H9 (cell line): ENCODE data around the gene GRM1. TPM values are rescaled to one million over a fixed set of nuclear protein-coding genes. Genes with fewer than 3 reads are reported as not detected.

Source experiments
- DNase-seq: peaks from one replicate; pipeline ENCODE4 v3.0.0-alpha.2; 2017
- H2AFZ ChIP-seq: one replicate; pipeline ENCODE4 v1.6.1; 2013; ENCODE audit warnings: mild to moderate bottlenecking, low read length, control low read depth, moderate library complexity
- H2AK5ac ChIP-seq: 2 replicates; pipeline ENCODE4 v1.6.1; 2013; ENCODE audit warnings: low read length, control low read depth, mixed read lengths; ENCODE audit not compliant: insufficient read length
- H2BK120ac ChIP-seq: one replicate; pipeline ENCODE4 v1.6.1; 2013; ENCODE audit warnings: low read depth, mild to moderate bottlenecking, low read length, control low read depth, inconsistent platforms; ENCODE audit not compliant: poor library complexity, severe bottlenecking
- H2BK12ac ChIP-seq: 2 replicates; pipeline ENCODE4 v1.6.1; 2013; ENCODE audit warnings: low read length, control low read depth, mixed read lengths, low read depth; ENCODE audit not compliant: insufficient read length
- H2BK15ac ChIP-seq: 2 replicates; pipeline ENCODE4 v1.6.1; 2013; ENCODE audit warnings: low read depth, low read length, control low read depth
- H2BK20ac ChIP-seq: one replicate; pipeline ENCODE4 v1.6.1; 2013; ENCODE audit warnings: low read depth, mild to moderate bottlenecking, low read length, control low read depth, inconsistent platforms; ENCODE audit not compliant: poor library complexity, severe bottlenecking
- H2BK5ac ChIP-seq: 2 replicates; pipeline ENCODE4 v1.6.1; 2013; ENCODE audit warnings: low read length, control low read depth, mixed read lengths; ENCODE audit not compliant: insufficient read length
- H3K14ac ChIP-seq: 2 replicates; pipeline ENCODE4 v1.6.1; 2013; ENCODE audit warnings: low read length, control low read depth; ENCODE audit not compliant: insufficient read depth
- H3K18ac ChIP-seq: 2 replicates; pipeline ENCODE4 v1.6.1; 2013; ENCODE audit warnings: low read depth, mild to moderate bottlenecking, mixed read lengths, low read length, control low read depth; ENCODE audit not compliant: insufficient read length
- H3K23ac ChIP-seq: 2 replicates; pipeline ENCODE4 v1.6.1; 2013; ENCODE audit warnings: low read length, control low read depth, mixed read lengths, low read depth; ENCODE audit not compliant: insufficient read length
- H3K23me2 ChIP-seq: 2 replicates; pipeline ENCODE4 v1.6.1; 2013; ENCODE audit warnings: low read depth, mild to moderate bottlenecking, mixed read lengths, low read length, control low read depth; ENCODE audit not compliant: insufficient read length, poor library complexity, severe bottlenecking
- H3K27ac ChIP-seq: 2 replicates; pipeline ENCODE4 v1.5.1; 2013; ENCODE audit warnings: low read length, control low read depth, mixed read lengths, low read depth; ENCODE audit not compliant: insufficient read length
- H3K27me3 ChIP-seq: 2 replicates; pipeline ENCODE4 v1.6.1; 2013; ENCODE audit warnings: low read length, control low read depth, inconsistent platforms; ENCODE audit not compliant: insufficient read depth
- H3K4ac ChIP-seq: 2 replicates; pipeline ENCODE4 v1.6.1; 2013; ENCODE audit warnings: low read depth, mild to moderate bottlenecking, control low read depth, inconsistent platforms, low read length, moderate library complexity
- H3K4me1 ChIP-seq: 2 replicates; pipeline ENCODE4 v1.6.1; 2013; ENCODE audit warnings: low read length, control low read depth, inconsistent platforms; ENCODE audit not compliant: insufficient read depth
- H3K4me2 ChIP-seq: 2 replicates; pipeline ENCODE4 v1.6.1; 2013; ENCODE audit warnings: low read length, control low read depth, mixed read lengths; ENCODE audit not compliant: insufficient read length, insufficient read depth
- H3K56ac ChIP-seq: 2 replicates; pipeline ENCODE4 v1.6.1; 2013; ENCODE audit warnings: low read depth, mild to moderate bottlenecking, mixed read lengths, low read length, control low read depth; ENCODE audit not compliant: insufficient read length
- H3K79me1 ChIP-seq: 2 replicates; pipeline ENCODE4 v1.6.1; 2013; ENCODE audit warnings: low read depth, mild to moderate bottlenecking, moderate library complexity, low read length, control low read depth, inconsistent platforms; ENCODE audit not compliant: insufficient read depth, poor library complexity, severe bottlenecking
- H3K79me2 ChIP-seq: 2 replicates; pipeline ENCODE4 v1.6.1; 2013; ENCODE audit warnings: low read length, control low read depth, inconsistent platforms; ENCODE audit not compliant: insufficient read depth
- H3K9ac ChIP-seq: 2 replicates; pipeline ENCODE4 v1.6.1; 2013; ENCODE audit warnings: low read length, control low read depth, mixed read lengths; ENCODE audit not compliant: insufficient read length; ENCODE audit errors: extremely low read depth
- H3K9me3 ChIP-seq: one replicate; pipeline ENCODE4 v1.6.1; 2013; ENCODE audit warnings: low read depth, low read length, inconsistent platforms; ENCODE audit not compliant: control insufficient read depth
- H3T11ph ChIP-seq: one replicate; pipeline ENCODE4 v1.6.1; 2013; ENCODE audit warnings: mild to moderate bottlenecking, low read length, control low read depth, inconsistent platforms
- H4K20me1 ChIP-seq: one replicate; pipeline ENCODE4 v1.6.1; 2013; ENCODE audit not compliant: control insufficient read depth, insufficient read length, insufficient read depth
- H4K5ac ChIP-seq: 2 replicates; pipeline ENCODE4 v1.6.1; 2013; ENCODE audit warnings: low read depth, mild to moderate bottlenecking, mixed read lengths, low read length, control low read depth; ENCODE audit not compliant: insufficient read length
- H4K8ac ChIP-seq: replicated peaks from 2 replicates; pipeline ENCODE4 v1.6.1; 2013; ENCODE audit warnings: low read length, control low read depth, mixed read lengths, low read depth; ENCODE audit not compliant: insufficient read length
- H4K91ac ChIP-seq: 2 replicates; pipeline ENCODE4 v1.6.1; 2013; ENCODE audit warnings: low read depth, mild to moderate bottlenecking, moderate library complexity, mixed read lengths, low read length, control low read depth; ENCODE audit not compliant: insufficient read length
- H3K27ac Mint-ChIP-seq, 3 experiments: 2 replicates in 2 of 3; 3 replicates in 1 of 3; pipeline ENCODE4 v1.8.0; 2020 to 2021; ENCODE audit warnings: mixed read lengths in 3 of 3, mild to moderate bottlenecking in 1 of 3, moderate library complexity in 1 of 3
- H3K27me3 Mint-ChIP-seq: 2 replicates; pipeline ENCODE4 v1.8.0; 2021; ENCODE audit warnings: low read depth, mild to moderate bottlenecking, moderate library complexity, mixed read lengths
- H3K36me3 Mint-ChIP-seq, 3 experiments: 2 replicates in 2 of 3; 3 replicates in 1 of 3; pipeline ENCODE4 v1.8.0; 2020 to 2021; ENCODE audit warnings: low read depth in 3 of 3, mixed read lengths in 3 of 3; ENCODE audit not compliant: insufficient read depth in 1 of 3
- H3K4me1 Mint-ChIP-seq, 2 experiments: 2 replicates each; pipeline ENCODE4 v1.8.0; 2020; ENCODE audit warnings: mixed read lengths in 2 of 2
- H3K4me3 Mint-ChIP-seq, 2 experiments: 2 replicates in 1 of 2; 3 replicates in 1 of 2; pipeline ENCODE4 v1.8.0; 2020 to 2021; ENCODE audit warnings: mild to moderate bottlenecking in 2 of 2, mixed read lengths in 2 of 2, moderate library complexity in 1 of 2
- H3K9me3 Mint-ChIP-seq, 2 experiments: 2 replicates in 1 of 2; 3 replicates in 1 of 2; pipeline ENCODE4 v1.8.0; 2020; ENCODE audit warnings: mild to moderate bottlenecking in 2 of 2, mixed read lengths in 2 of 2, moderate library complexity in 1 of 2
- WGBS: extraction: QIAGEN DNeasy Blood & Tissue Kit; methylation state at CpG from one replicate; pipeline ENCODE4 v1.1.7; 2013; ENCODE audit warnings: missing lambda C conversion rate, low lambda C conversion rate, mixed read lengths; ENCODE audit not compliant: insufficient read length; ENCODE audit errors: extremely low coverage; 5-methylcytosine and 5-hydroxymethylcytosine counted together
- total RNA-seq: library from RNA; stranded (reverse); gene quantifications from 2 replicates; pipeline ENCODE4 v1.2.1, GENCODE V29; 2021
- TF ChIP-seq, protein P1 (sequence below): fragments of 200-600 bp; sonication (generic); conservative IDR thresholded peaks from 3 replicates; pipeline ENCODE4 v1.8.0; 2021; ENCODE audit warnings: antibody characterized with exemption, mild to moderate bottlenecking

GRM1 gene
- total RNA-seq, 1 experiment from 2014 or later: 0.39 TPM

DNA sequence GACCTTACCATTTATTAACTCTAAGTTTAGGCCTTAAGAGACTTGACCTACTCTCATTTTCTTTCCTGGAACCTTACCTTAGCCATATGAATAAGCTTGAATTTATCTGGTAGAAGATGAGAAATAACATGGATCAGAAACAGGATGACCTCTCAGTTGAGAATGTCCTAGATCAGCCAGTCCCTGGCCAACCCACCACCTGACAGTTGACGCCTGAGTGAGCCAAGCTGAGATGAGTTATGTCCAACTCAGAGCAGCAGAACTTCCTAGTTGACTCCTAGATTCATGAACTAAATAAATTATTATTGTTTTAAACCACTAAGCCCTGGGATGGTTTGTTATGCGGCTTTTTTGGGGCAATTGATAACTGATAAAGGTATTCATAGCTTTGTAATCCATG is 281.8 kb downstream of the GRM1 start:
- Histone ChIP-seq H3K18ac (no peak overlapping the region), H3K4ac (no peak overlapping the region), H3K79me2 (no peaks in the 10 kb centered on the region), H3K9ac (no peak overlapping the region), H3T11ph (no peak overlapping the region), H2BK15ac (no peak overlapping the region), H2BK5ac (no peak overlapping the region), H3K27me3 (no peaks in the 10 kb centered on the region), H3K23me2 (no peaks in the 10 kb centered on the region), H3K79me1 (no peaks in the 10 kb centered on the region), H3K4me2 (no peak overlapping the region), H3K56ac (no peak overlapping the region), H3K27ac (no peak overlapping the region), H2BK20ac (no peak overlapping the region), H4K91ac (no peak overlapping the region), H4K8ac (no peak overlapping the region), H4K5ac (no peak overlapping the region), H3K4me1 (no peaks in the 10 kb centered on the region), H3K9me3 (no peaks in the 10 kb centered on the region), H2BK120ac (no peak overlapping the region), H2BK12ac (no peak overlapping the region), H2AFZ (no peak overlapping the region), H3K14ac (no peak overlapping the region), H4K20me1 (no peaks in the 10 kb centered on the region), H2AK5ac (no peak overlapping the region), H3K23ac (no peak overlapping the region)
- TF ChIP-seq, protein P1, sequence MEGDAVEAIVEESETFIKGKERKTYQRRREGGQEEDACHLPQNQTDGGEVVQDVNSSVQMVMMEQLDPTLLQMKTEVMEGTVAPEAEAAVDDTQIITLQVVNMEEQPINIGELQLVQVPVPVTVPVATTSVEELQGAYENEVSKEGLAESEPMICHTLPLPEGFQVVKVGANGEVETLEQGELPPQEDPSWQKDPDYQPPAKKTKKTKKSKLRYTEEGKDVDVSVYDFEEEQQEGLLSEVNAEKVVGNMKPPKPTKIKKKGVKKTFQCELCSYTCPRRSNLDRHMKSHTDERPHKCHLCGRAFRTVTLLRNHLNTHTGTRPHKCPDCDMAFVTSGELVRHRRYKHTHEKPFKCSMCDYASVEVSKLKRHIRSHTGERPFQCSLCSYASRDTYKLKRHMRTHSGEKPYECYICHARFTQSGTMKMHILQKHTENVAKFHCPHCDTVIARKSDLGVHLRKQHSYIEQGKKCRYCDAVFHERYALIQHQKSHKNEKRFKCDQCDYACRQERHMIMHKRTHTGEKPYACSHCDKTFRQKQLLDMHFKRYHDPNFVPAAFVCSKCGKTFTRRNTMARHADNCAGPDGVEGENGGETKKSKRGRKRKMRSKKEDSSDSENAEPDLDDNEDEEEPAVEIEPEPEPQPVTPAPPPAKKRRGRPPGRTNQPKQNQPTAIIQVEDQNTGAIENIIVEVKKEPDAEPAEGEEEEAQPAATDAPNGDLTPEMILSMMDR: no peak
- no peak for DNase-seq
- Mint-ChIP-seq H3K27ac (no peak overlapping the region), H3K36me3 (no peaks in the 10 kb centered on the region), H3K4me1 (no peaks in the 10 kb centered on the region), H3K9me3 (no peaks in the 10 kb centered on the region), H3K4me3 (no peak overlapping the region), H3K27me3 (no peaks in the 10 kb centered on the region)
- WGBS: no CpG with 5 or more reads among the region's 2 CpGs
